ENCODE measurements around the gene AATF.
A peak's percentile ranks its signal among the peaks of the same experiment; 100 is the strongest.

The AATF gene

GRCh38 chr17:36972905-36973304, 24.2 kb downstream of the AATF start:
- Histone ChIP-seq H3K9ac (ENCODE audit: low read length) (no peak overlapping the region), H3K14ac (ENCODE audit: low read length) (no peak overlapping the region), H3K4me2 (ENCODE audit: low read length) (no peak overlapping the region), H2BK5ac (ENCODE audit: low read depth, low read length, poor library complexity) (no peak overlapping the region), H3K79me2 (ENCODE audit: control insufficient read depth, insufficient read depth, low read length, poor library complexity) (no peaks in the 10 kb centered on the region), H3K9me3 (ENCODE audit: insufficient read depth, low read depth, low read length) (no peaks in the 10 kb centered on the region), H3K36me3 (ENCODE audit: control insufficient read depth in 1 of 2, insufficient read depth in 2 of 2, low read length in 2 of 2) (peaks cover 0 to 2% of the 10 kb centered on the region in 2 experiments), H2BK120ac (ENCODE audit: insufficient read depth, low read length, poor library complexity) (no peak overlapping the region), H3K27ac (ENCODE audit: low read depth, low read length) (no peak overlapping the region), H3K27me3 (ENCODE audit: insufficient read depth, low read length) (no peaks in the 10 kb centered on the region), H3K23ac (ENCODE audit: low read length) (no peak overlapping the region), H2BK12ac (ENCODE audit: low read length) (no peak overlapping the region), H3K4ac (ENCODE audit: low read depth, low read length) (no peak overlapping the region), H4K91ac (ENCODE audit: low read depth, low read length) (no peak overlapping the region), H3K18ac (ENCODE audit: low read length) (no peak overlapping the region), H3K4me1 (ENCODE audit: control insufficient read depth in 1 of 2, insufficient read depth in 2 of 2, low read length in 2 of 2) (no peaks in the 10 kb centered on the region), H2AFZ (ENCODE audit: insufficient read depth, low read length, poor library complexity) (no peak overlapping the region), H4K12ac (ENCODE audit: low read depth, low read length) (no peak overlapping the region), H4K8ac (ENCODE audit: low read depth, low read length) (no peak overlapping the region), H3K4me3 (ENCODE audit: low read depth, low read length) (no peak overlapping the region), H3K79me1 (ENCODE audit: low read length) (no peaks in the 10 kb centered on the region), H2AK5ac (ENCODE audit: low read length) (no peak overlapping the region)
- no peak for DNase-seq
- WGBS (ENCODE audit: extremely low coverage, insufficient coverage, insufficient read length) = no CpG with 5 or more reads among the region's 1 CpG

- H4K91ac ChIP-seq (ENCODE audit: low read depth, low read length) = no peak overlapping the region
- no CpG with 5 or more reads among the region's 1 CpG for WGBS (ENCODE audit: extremely low coverage, insufficient coverage, insufficient read length)
- no peak overlapping the region for H3K9ac ChIP-seq (ENCODE audit: low read length)
- no peak overlapping the region for H3K4me3 ChIP-seq (ENCODE audit: low read depth, low read length)
- H4K8ac ChIP-seq (ENCODE audit: low read depth, low read length) = no peak overlapping the region
- no peak overlapping the region for H2BK5ac ChIP-seq (ENCODE audit: low read depth, low read length, poor library complexity)
- no peak overlapping the region for H3K4ac ChIP-seq (ENCODE audit: low read depth, low read length)
- DNase-seq = no peak
- no peak overlapping the region for H2AK5ac ChIP-seq (ENCODE audit: low read length)
- H3K4me1 ChIP-seq (ENCODE audit: control insufficient read depth in 1 of 2, insufficient read depth in 2 of 2, low read length in 2 of 2) = no peaks in the 10 kb centered on the region
- no peaks in the 10 kb centered on the region for H3K9me3 ChIP-seq (ENCODE audit: insufficient read depth, low read depth, low read length)
- H3K27me3 ChIP-seq (ENCODE audit: insufficient read depth, low read length) = no peaks in the 10 kb centered on the region
- H3K36me3 ChIP-seq (ENCODE audit: control insufficient read depth in 1 of 2, insufficient read depth in 2 of 2, low read length in 2 of 2) = no peaks in the 10 kb centered on the region
- H3K4me2 ChIP-seq (ENCODE audit: low read length) = no peak overlapping the region
- no peaks in the 10 kb centered on the region for H3K79me1 ChIP-seq (ENCODE audit: low read length)
- no peak overlapping the region for H4K12ac ChIP-seq (ENCODE audit: low read depth, low read length)
- no peak overlapping the region for H3K14ac ChIP-seq (ENCODE audit: low read length)
- no peak overlapping the region for H2BK120ac ChIP-seq (ENCODE audit: insufficient read depth, low read length, poor library complexity)
- H2BK12ac ChIP-seq (ENCODE audit: low read length) = no peak overlapping the region
- no peak overlapping the region for H2AFZ ChIP-seq (ENCODE audit: insufficient read depth, low read length, poor library complexity)
- no peak overlapping the region for H3K27ac ChIP-seq (ENCODE audit: low read depth, low read length)
- no peak overlapping the region for H3K18ac ChIP-seq (ENCODE audit: low read length)
- no peak overlapping the region for H3K23ac ChIP-seq (ENCODE audit: low read length)
- no peaks in the 10 kb centered on the region for H3K79me2 ChIP-seq (ENCODE audit: control insufficient read depth, insufficient read depth, low read length, poor library complexity)
Observed at GRCh38 chr17:36975922-36976515, 27.3 kb downstream of the AATF start.

- Histone ChIP-seq H3K27ac (ENCODE audit: low read depth, low read length) (no peak overlapping the region), H3K4ac (ENCODE audit: low read depth, low read length) (no peak overlapping the region), H2BK12ac (ENCODE audit: low read length) (no peak overlapping the region), H3K14ac (ENCODE audit: low read length) (no peak overlapping the region), H2AFZ (ENCODE audit: insufficient read depth, low read length, poor library complexity) (no peak overlapping the region), H2BK120ac (ENCODE audit: insufficient read depth, low read length, poor library complexity) (no peak overlapping the region), H3K18ac (ENCODE audit: low read length) (no peak overlapping the region), H3K9ac (ENCODE audit: low read length) (no peak overlapping the region), H4K8ac (ENCODE audit: low read depth, low read length) (no peak overlapping the region), H3K79me1 (ENCODE audit: low read length) (no peaks in the 10 kb centered on the region), H3K27me3 (ENCODE audit: insufficient read depth, low read length) (no peaks in the 10 kb centered on the region), H3K4me1 (ENCODE audit: control insufficient read depth in 1 of 2, insufficient read depth in 2 of 2, low read length in 2 of 2) (no peaks in the 10 kb centered on the region), H3K4me3 (ENCODE audit: low read depth, low read length) (no peak overlapping the region), H3K23ac (ENCODE audit: low read length) (no peak overlapping the region), H2AK5ac (ENCODE audit: low read length) (no peak overlapping the region), H3K36me3 (ENCODE audit: control insufficient read depth in 1 of 2, insufficient read depth in 2 of 2, low read length in 2 of 2) (no peaks in the 10 kb centered on the region), H2BK5ac (ENCODE audit: low read depth, low read length, poor library complexity) (no peak overlapping the region), H3K4me2 (ENCODE audit: low read length) (no peak overlapping the region), H4K12ac (ENCODE audit: low read depth, low read length) (no peak overlapping the region), H3K79me2 (ENCODE audit: control insufficient read depth, insufficient read depth, low read length, poor library complexity) (no peaks in the 10 kb centered on the region), H3K9me3 (ENCODE audit: insufficient read depth, low read depth, low read length) (no peaks in the 10 kb centered on the region), H4K91ac (ENCODE audit: low read depth, low read length) (no peak overlapping the region)
- WGBS (ENCODE audit: extremely low coverage, insufficient coverage, insufficient read length) = no CpG with 5 or more reads among the region's 2 CpGs
- peak; percentile 58 to 66 for DNase-seq
Observed at GRCh38 chr17:36977066-36977465, 28.3 kb downstream of the AATF start.

DNA sequence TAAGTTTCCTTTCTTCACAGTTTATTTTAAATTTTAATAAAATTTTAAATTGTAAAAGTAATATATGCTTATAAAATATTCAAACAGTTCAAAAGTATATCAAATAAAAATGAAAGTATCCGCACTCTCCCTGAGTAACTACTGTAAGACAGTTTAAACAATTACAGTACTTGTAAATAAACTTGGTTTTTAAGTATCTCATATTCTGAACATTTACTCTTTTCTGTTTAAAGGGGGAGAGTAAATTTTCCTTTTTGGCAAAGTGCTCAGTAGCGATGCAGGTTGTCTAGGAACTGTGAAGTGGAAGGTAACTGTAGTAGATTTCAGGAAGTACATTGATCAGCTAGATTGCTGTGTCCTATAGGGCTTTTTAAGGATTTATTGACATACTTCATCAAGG, 28.8 kb downstream of the AATF start:
- Histone ChIP-seq H3K4me1 (ENCODE audit: control insufficient read depth in 1 of 2, insufficient read depth in 2 of 2, low read length in 2 of 2) (no peaks in the 10 kb centered on the region), H4K8ac (ENCODE audit: low read depth, low read length) (no peak overlapping the region), H3K27ac (ENCODE audit: low read depth, low read length) (no peak overlapping the region), H3K18ac (ENCODE audit: low read length) (no peak overlapping the region), H3K9me3 (ENCODE audit: insufficient read depth, low read depth, low read length) (no peaks in the 10 kb centered on the region), H3K4me3 (ENCODE audit: low read depth, low read length) (no peak overlapping the region), H4K12ac (ENCODE audit: low read depth, low read length) (no peak overlapping the region), H3K23ac (ENCODE audit: low read length) (no peak overlapping the region), H2AK5ac (ENCODE audit: low read length) (no peak overlapping the region), H3K27me3 (ENCODE audit: insufficient read depth, low read length) (no peaks in the 10 kb centered on the region), H3K79me1 (ENCODE audit: low read length) (no peaks in the 10 kb centered on the region), H3K79me2 (ENCODE audit: control insufficient read depth, insufficient read depth, low read length, poor library complexity) (no peaks in the 10 kb centered on the region), H4K91ac (ENCODE audit: low read depth, low read length) (no peak overlapping the region), H3K4me2 (ENCODE audit: low read length) (no peak overlapping the region), H2AFZ (ENCODE audit: insufficient read depth, low read length, poor library complexity) (no peak overlapping the region), H3K9ac (ENCODE audit: low read length) (no peak overlapping the region), H2BK12ac (ENCODE audit: low read length) (no peak overlapping the region), H3K36me3 (ENCODE audit: control insufficient read depth in 1 of 2, insufficient read depth in 2 of 2, low read length in 2 of 2) (peaks cover 0 to 1% of the 10 kb centered on the region in 2 experiments), H2BK5ac (ENCODE audit: low read depth, low read length, poor library complexity) (no peak overlapping the region), H2BK120ac (ENCODE audit: insufficient read depth, low read length, poor library complexity) (no peak overlapping the region), H3K14ac (ENCODE audit: low read length) (no peak overlapping the region), H3K4ac (ENCODE audit: low read depth, low read length) (no peak overlapping the region)
- DNase-seq = no peak
- no CpG with 5 or more reads among the region's 2 CpGs for WGBS (ENCODE audit: extremely low coverage, insufficient coverage, insufficient read length)

Measured in trophoblast cell (in vitro differentiated cells and primary cell).